ENCODE results near the gene DTNBP1.
"Not testable (repeated sequence)": the region's sequence is repeated elsewhere in the genome, so short reads cannot be mapped to it uniquely, and the experiment has no call there.

Gene DTNBP1

GRCh38 chr6:15550546-15551123 is 112.2 kb downstream of the DTNBP1 start:
- Histone ChIP-seq H3K4me1 (ENCODE audit: control insufficient read depth, insufficient read depth, low read length) (peaks cover 8% of the 10 kb centered on the region), H3K9me3 (ENCODE audit: control insufficient read depth, insufficient read depth, low read length) (no peaks in the 10 kb centered on the region), H3K36me3 (ENCODE audit: control insufficient read depth, insufficient read depth, low read length) (no peaks in the 10 kb centered on the region), H3K4me3 (ENCODE audit: low read depth, low read length) (no peak overlapping the region), H3K9ac (ENCODE audit: low read depth, low read length) (no peak overlapping the region), H3K27me3 (ENCODE audit: control insufficient read depth, insufficient read depth, low read length) (no peaks in the 10 kb centered on the region)

GRCh38 chr6:15549371-15549770 is 113.5 kb downstream of the DTNBP1 start:
- Histone ChIP-seq H3K9me3 (ENCODE audit: control insufficient read depth, insufficient read depth, low read length) (peaks cover under 1% of the 10 kb centered on the region), H3K9ac (ENCODE audit: low read depth, low read length) (no peak overlapping the region), H3K4me1 (ENCODE audit: control insufficient read depth, insufficient read depth, low read length) (peaks cover 5% of the 10 kb centered on the region), H3K4me3 (ENCODE audit: low read depth, low read length) (no peak overlapping the region), H3K36me3 (ENCODE audit: control insufficient read depth, insufficient read depth, low read length) (no peaks in the 10 kb centered on the region), H3K27me3 (ENCODE audit: control insufficient read depth, insufficient read depth, low read length) (no peaks in the 10 kb centered on the region)

- Histone ChIP-seq H3K27me3 (ENCODE audit: control insufficient read depth, insufficient read depth, low read length) (no peaks in the 10 kb centered on the region), H3K9ac (ENCODE audit: low read depth, low read length) (no peak overlapping the region), H3K4me3 (ENCODE audit: low read depth, low read length) (no peak overlapping the region), H3K4me1 (ENCODE audit: control insufficient read depth, insufficient read depth, low read length) (peaks cover 3% of the 10 kb centered on the region), H3K36me3 (ENCODE audit: control insufficient read depth, insufficient read depth, low read length) (no peaks in the 10 kb centered on the region), H3K9me3 (ENCODE audit: control insufficient read depth, insufficient read depth, low read length) (peaks cover 3% of the 10 kb centered on the region)
Observed at GRCh38 chr6:15547400-15547799, 115.4 kb downstream of the DTNBP1 start.

GRCh38 chr6:15546591-15546990 is 116.2 kb downstream of the DTNBP1 start:
- H3K4me1 ChIP-seq (ENCODE audit: control insufficient read depth, insufficient read depth, low read length), result peaks cover 3% of the 10 kb centered on the region
- H3K27me3 ChIP-seq (ENCODE audit: control insufficient read depth, insufficient read depth, low read length), result no peaks in the 10 kb centered on the region
- H3K4me3 ChIP-seq (ENCODE audit: low read depth, low read length), result no peak overlapping the region
- H3K36me3 ChIP-seq (ENCODE audit: control insufficient read depth, insufficient read depth, low read length), result no peaks in the 10 kb centered on the region
- H3K9me3 ChIP-seq (ENCODE audit: control insufficient read depth, insufficient read depth, low read length), result peaks cover 3% of the 10 kb centered on the region
- no peak overlapping the region for H3K9ac ChIP-seq (ENCODE audit: low read depth, low read length)

GRCh38 chr6:15544321-15544900 is 118.4 kb downstream of the DTNBP1 start:
- Histone ChIP-seq H3K9ac (ENCODE audit: low read depth, low read length) (no peak overlapping the region), H3K4me1 (ENCODE audit: control insufficient read depth, insufficient read depth, low read length) (no peaks in the 10 kb centered on the region), H3K36me3 (ENCODE audit: control insufficient read depth, insufficient read depth, low read length) (no peaks in the 10 kb centered on the region), H3K9me3 (ENCODE audit: control insufficient read depth, insufficient read depth, low read length) (peaks cover 3% of the 10 kb centered on the region), H3K27me3 (ENCODE audit: control insufficient read depth, insufficient read depth, low read length) (no peaks in the 10 kb centered on the region), H3K4me3 (ENCODE audit: low read depth, low read length) (no peak overlapping the region)

GRCh38 chr6:15543332-15543917 is 119.4 kb downstream of the DTNBP1 start:
- H3K36me3 ChIP-seq (ENCODE audit: control insufficient read depth, insufficient read depth, low read length); H3K9me3 ChIP-seq (ENCODE audit: control insufficient read depth, insufficient read depth, low read length); H3K27me3 ChIP-seq (ENCODE audit: control insufficient read depth, insufficient read depth, low read length); H3K9ac ChIP-seq (ENCODE audit: low read depth, low read length); H3K4me3 ChIP-seq (ENCODE audit: low read depth, low read length); H3K4me1 ChIP-seq (ENCODE audit: control insufficient read depth, insufficient read depth, low read length): not testable (repeated sequence)

- H3K9ac ChIP-seq (ENCODE audit: low read depth, low read length), result no peak overlapping the region
- H3K27me3 ChIP-seq (ENCODE audit: control insufficient read depth, insufficient read depth, low read length), result no peaks in the 10 kb centered on the region
- no peak overlapping the region for H3K4me3 ChIP-seq (ENCODE audit: low read depth, low read length)
- H3K4me1 ChIP-seq (ENCODE audit: control insufficient read depth, insufficient read depth, low read length), result no peaks in the 10 kb centered on the region
- peaks cover 3% of the 10 kb centered on the region for H3K36me3 ChIP-seq (ENCODE audit: control insufficient read depth, insufficient read depth, low read length)
- H3K9me3 ChIP-seq (ENCODE audit: control insufficient read depth, insufficient read depth, low read length), result peaks cover 3% of the 10 kb centered on the region
Observed at GRCh38 chr6:15539722-15540270, 123.0 kb downstream of the DTNBP1 start.

GRCh38 chr6:15538766-15539495 is 123.9 kb downstream of the DTNBP1 start:
- H3K36me3 ChIP-seq (ENCODE audit: control insufficient read depth, insufficient read depth, low read length), result peaks cover 3% of the 10 kb centered on the region
- no peaks in the 10 kb centered on the region for H3K4me1 ChIP-seq (ENCODE audit: control insufficient read depth, insufficient read depth, low read length)
- H3K9me3 ChIP-seq (ENCODE audit: control insufficient read depth, insufficient read depth, low read length), result no peaks in the 10 kb centered on the region
- no peak overlapping the region for H3K4me3 ChIP-seq (ENCODE audit: low read depth, low read length)
- H3K27me3 ChIP-seq (ENCODE audit: control insufficient read depth, insufficient read depth, low read length), result no peaks in the 10 kb centered on the region
- H3K9ac ChIP-seq (ENCODE audit: low read depth, low read length), result no peak overlapping the region

GRCh38 chr6:15538106-15538505 is 124.7 kb downstream of the DTNBP1 start:
- no peaks in the 10 kb centered on the region for H3K27me3 ChIP-seq (ENCODE audit: control insufficient read depth, insufficient read depth, low read length)

GRCh38 chr6:15536198-15536955 is 126.5 kb downstream of the DTNBP1 start:
- no peaks in the 10 kb centered on the region for H3K27me3 ChIP-seq (ENCODE audit: control insufficient read depth, insufficient read depth, low read length)
- no peak overlapping the region for H3K9ac ChIP-seq (ENCODE audit: low read depth, low read length)
- H3K4me3 ChIP-seq (ENCODE audit: low read depth, low read length), result no peak overlapping the region
- peaks cover 10% of the 10 kb centered on the region for H3K36me3 ChIP-seq (ENCODE audit: control insufficient read depth, insufficient read depth, low read length)
- H3K9me3 ChIP-seq (ENCODE audit: control insufficient read depth, insufficient read depth, low read length), result no peaks in the 10 kb centered on the region
- H3K4me1 ChIP-seq (ENCODE audit: control insufficient read depth, insufficient read depth, low read length), result no peaks in the 10 kb centered on the region

More at GRCh38 chr6:15538106-15538505, 124.7 kb downstream of the DTNBP1 start:
- Histone ChIP-seq H3K9ac (ENCODE audit: low read depth, low read length) (no peak overlapping the region), H3K9me3 (ENCODE audit: control insufficient read depth, insufficient read depth, low read length) (no peaks in the 10 kb centered on the region), H3K36me3 (ENCODE audit: control insufficient read depth, insufficient read depth, low read length) (peaks cover 3% of the 10 kb centered on the region), H3K4me1 (ENCODE audit: control insufficient read depth, insufficient read depth, low read length) (no peaks in the 10 kb centered on the region), H3K4me3 (ENCODE audit: low read depth, low read length) (no peak overlapping the region)

- Histone ChIP-seq H3K9me3 (ENCODE audit: control insufficient read depth, insufficient read depth, low read length) (no peaks in the 10 kb centered on the region), H3K9ac (ENCODE audit: low read depth, low read length) (no peak overlapping the region), H3K36me3 (ENCODE audit: control insufficient read depth, insufficient read depth, low read length) (peaks cover 10% of the 10 kb centered on the region), H3K27me3 (ENCODE audit: control insufficient read depth, insufficient read depth, low read length) (no peaks in the 10 kb centered on the region), H3K4me1 (ENCODE audit: control insufficient read depth, insufficient read depth, low read length) (no peaks in the 10 kb centered on the region), H3K4me3 (ENCODE audit: low read depth, low read length) (no peak overlapping the region)
Observed at GRCh38 chr6:15535495-15536197, 127.2 kb downstream of the DTNBP1 start.
